Body of pancreas (tissue), 4 donors: ENCODE results near the gene RNF212. TPM values are rescaled to one million over a fixed set of nuclear protein-coding genes. Genes with fewer than 3 reads are reported as not detected.
A peak's percentile ranks its signal among the peaks of the same experiment; 100 is the strongest.

Source experiments
- ATAC-seq: fragments of 150-250 bp; one replicate; pipeline ENCODE4 v1.9.1; 2016
- DNase-seq, 4 donors: peaks; one replicate each; pipeline ENCODE4 v3.0.0-alpha.2; 2019
- H3K27ac ChIP-seq, 4 donors: fragments of 200-600 bp; sonication (generic); 1 replicate in 3 of 4; 2 replicates in 1 of 4; pipeline versions ENCODE4 v1.5.1 to v1.6.1; 2016 to 2019; ENCODE audit warnings: mild to moderate bottlenecking in 1 of 4, mixed read lengths in 1 of 4, moderate library complexity in 1 of 4
- H3K27me3 ChIP-seq, 2 donors: fragments of 200-600 bp; sonication (generic); one replicate each; pipeline ENCODE4 v1.6.0; 2016; ENCODE audit warnings: mild to moderate bottlenecking in 1 of 2
- H3K36me3 ChIP-seq, 2 donors: fragments of 200-600 bp; sonication (generic); replicated peaks in 1 of 2; 2 replicates each; pipeline ENCODE4 v1.5.1; 2016; ENCODE audit warnings: low read depth in 2 of 2; ENCODE audit not compliant: insufficient read depth in 1 of 2
- H3K4me1 ChIP-seq: fragments of 200-600 bp; sonication (generic); one replicate; pipeline ENCODE4 v1.6.0; 2016
- H3K4me3 ChIP-seq, 2 donors: fragments of 200-600 bp; sonication (generic); 1 replicate in 1 of 2; 2 replicates in 1 of 2; pipeline ENCODE4 v1.5.1; 2016 to 2019
- H3K9me3 ChIP-seq, 3 donors: fragments of 200-600 bp; sonication (generic); 1 replicate in 2 of 3; 2 replicates in 1 of 3; pipeline ENCODE4 v1.5.1; 2016
- POLR2A ChIP-seq, 3 donors: fragments of 450-650 bp; IDR thresholded peaks; one replicate each; pipeline ENCODE4 v1.6.1; 2016; ENCODE audit warnings: antibody characterized with exemption in 3 of 3, mild to moderate bottlenecking in 2 of 3
- WGBS, 2 donors: methylation state at CpG; one replicate each; pipeline ENCODE4 v1.1.5; 2017; 5-methylcytosine and 5-hydroxymethylcytosine counted together
- intact Hi-C: fragments of 100-400 bp; cut with DNase I; formaldehyde crosslinking; loops from one replicate; pipeline ENCODE4 v1.15.1; 2023
- total RNA-seq, 2 donors: library from RNA; depleted of rRNA; stranded (reverse); fragments of >200 nt; gene quantifications; one replicate each; pipeline ENCODE4 v1.1.0, GENCODE V29; 2016
- TF ChIP-seq, protein P1 (sequence below), 7 experiments: fragments of 450-650 bp in 4 of 7; fragments of 200-600 bp in 3 of 7; sonication (generic) in 3 of 7; IDR thresholded peaks; one replicate each; pipeline ENCODE4 v1.5.1; 2016 to 2019; ENCODE audit warnings: antibody characterized with exemption in 7 of 7

Gene RNF212
- total RNA-seq, 2 donors from 2014 or later, result 8.2 to 20.5 TPM

DNA sequence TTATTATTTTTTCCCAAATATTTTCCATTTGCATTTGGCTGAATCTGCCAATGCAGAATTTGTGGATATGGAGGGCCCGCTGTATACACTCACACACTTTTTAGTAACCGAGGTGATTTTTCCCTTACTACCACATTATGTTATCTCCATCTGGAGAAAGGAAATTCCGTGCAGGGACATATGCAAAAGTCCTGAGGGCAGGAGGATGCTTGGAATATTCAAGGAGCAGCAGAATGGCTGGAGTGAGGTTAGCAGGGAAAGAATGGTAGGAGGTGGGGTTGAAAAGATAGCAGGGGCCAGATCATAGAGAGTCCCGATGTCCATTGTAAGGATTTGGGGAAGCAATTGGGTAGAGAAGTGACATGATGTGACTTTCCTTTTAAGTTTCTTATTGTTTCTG is 11.5 kb upstream of the RNF212 start:
- Histone ChIP-seq H3K27ac (no peak overlapping the region), H3K9me3 (no peaks in the 10 kb centered on the region), H3K4me1 (peaks cover 11% of the 10 kb centered on the region), H3K36me3 (no peaks in the 10 kb centered on the region), H3K4me3 (no peak overlapping the region), H3K27me3 (no peaks in the 10 kb centered on the region)
- DNase-seq (no peak), ATAC-seq (no peak)
- intact Hi-C loops, result no loop called here
- TF ChIP-seq, protein P1, sequence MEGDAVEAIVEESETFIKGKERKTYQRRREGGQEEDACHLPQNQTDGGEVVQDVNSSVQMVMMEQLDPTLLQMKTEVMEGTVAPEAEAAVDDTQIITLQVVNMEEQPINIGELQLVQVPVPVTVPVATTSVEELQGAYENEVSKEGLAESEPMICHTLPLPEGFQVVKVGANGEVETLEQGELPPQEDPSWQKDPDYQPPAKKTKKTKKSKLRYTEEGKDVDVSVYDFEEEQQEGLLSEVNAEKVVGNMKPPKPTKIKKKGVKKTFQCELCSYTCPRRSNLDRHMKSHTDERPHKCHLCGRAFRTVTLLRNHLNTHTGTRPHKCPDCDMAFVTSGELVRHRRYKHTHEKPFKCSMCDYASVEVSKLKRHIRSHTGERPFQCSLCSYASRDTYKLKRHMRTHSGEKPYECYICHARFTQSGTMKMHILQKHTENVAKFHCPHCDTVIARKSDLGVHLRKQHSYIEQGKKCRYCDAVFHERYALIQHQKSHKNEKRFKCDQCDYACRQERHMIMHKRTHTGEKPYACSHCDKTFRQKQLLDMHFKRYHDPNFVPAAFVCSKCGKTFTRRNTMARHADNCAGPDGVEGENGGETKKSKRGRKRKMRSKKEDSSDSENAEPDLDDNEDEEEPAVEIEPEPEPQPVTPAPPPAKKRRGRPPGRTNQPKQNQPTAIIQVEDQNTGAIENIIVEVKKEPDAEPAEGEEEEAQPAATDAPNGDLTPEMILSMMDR (IDR thresholded peaks at IDR 0.05), result no peak
- no peak for TF ChIP-seq POLR2A (IDR thresholded peaks at IDR 0.05)
- WGBS, 2 donors, result 81 to 90% methylated on average over 4 of the region's 4 CpGs

DNA sequence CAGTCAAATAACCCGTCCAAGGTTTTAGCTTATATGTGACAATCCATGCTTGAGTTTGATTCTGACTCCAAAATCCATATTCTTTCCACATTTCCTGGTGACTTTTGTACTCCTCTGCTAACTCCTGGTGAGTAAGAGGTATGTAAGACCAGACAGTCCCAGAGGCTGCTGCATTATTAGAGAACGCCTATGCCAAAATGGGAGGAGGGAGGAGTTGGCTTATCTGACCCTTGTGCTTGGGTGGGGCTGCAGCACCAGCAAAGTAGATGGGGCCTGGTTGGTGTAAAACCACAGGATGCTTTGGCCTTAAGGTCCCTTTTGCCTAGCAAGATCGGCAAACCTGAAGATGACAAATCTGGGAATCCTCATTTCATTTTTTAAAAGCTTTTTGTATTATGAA is 9.1 kb upstream of the RNF212 start:
- Histone ChIP-seq H3K27ac (no peak overlapping the region), H3K36me3 (no peaks in the 10 kb centered on the region), H3K4me3 (no peak overlapping the region), H3K9me3 (no peaks in the 10 kb centered on the region), H3K27me3 (no peaks in the 10 kb centered on the region), H3K4me1 (no peaks in the 10 kb centered on the region)
- DNase-seq, result no peak
- ATAC-seq, result no peak
- intact Hi-C loops, result no loop called here
- no peak for TF ChIP-seq POLR2A (IDR thresholded peaks at IDR 0.05)
- TF ChIP-seq, protein P1 (IDR thresholded peaks at IDR 0.05), result no peak
- 84 to 89% methylated on average over 3 of the region's 3 CpGs for WGBS, 2 donors

DNA sequence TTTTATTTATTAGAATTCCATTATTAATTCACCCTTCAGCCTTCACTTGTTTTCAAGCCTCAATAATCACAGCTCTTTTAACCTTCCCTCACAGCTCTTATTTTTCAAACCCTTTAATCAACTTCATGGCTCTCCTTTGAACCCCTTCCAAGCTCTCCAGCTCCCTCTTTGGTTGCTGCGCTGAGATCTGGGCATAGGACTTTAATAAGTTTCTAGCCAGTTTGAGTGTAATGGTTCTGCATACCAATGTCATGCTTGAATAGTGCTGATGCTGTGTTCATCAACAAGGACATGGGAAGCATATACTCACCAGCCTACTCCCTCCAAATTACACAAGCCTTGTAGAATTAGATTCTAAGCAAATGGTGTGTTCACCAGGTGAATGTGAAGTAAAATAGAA is 3.5 kb upstream of the RNF212 start:
- no peak for TF ChIP-seq POLR2A (IDR thresholded peaks at IDR 0.05)
- TF ChIP-seq, protein P1 (IDR thresholded peaks at IDR 0.05), result peak in 1 of 7 experiments; percentile 19
- no peak for DNase-seq

DNA sequence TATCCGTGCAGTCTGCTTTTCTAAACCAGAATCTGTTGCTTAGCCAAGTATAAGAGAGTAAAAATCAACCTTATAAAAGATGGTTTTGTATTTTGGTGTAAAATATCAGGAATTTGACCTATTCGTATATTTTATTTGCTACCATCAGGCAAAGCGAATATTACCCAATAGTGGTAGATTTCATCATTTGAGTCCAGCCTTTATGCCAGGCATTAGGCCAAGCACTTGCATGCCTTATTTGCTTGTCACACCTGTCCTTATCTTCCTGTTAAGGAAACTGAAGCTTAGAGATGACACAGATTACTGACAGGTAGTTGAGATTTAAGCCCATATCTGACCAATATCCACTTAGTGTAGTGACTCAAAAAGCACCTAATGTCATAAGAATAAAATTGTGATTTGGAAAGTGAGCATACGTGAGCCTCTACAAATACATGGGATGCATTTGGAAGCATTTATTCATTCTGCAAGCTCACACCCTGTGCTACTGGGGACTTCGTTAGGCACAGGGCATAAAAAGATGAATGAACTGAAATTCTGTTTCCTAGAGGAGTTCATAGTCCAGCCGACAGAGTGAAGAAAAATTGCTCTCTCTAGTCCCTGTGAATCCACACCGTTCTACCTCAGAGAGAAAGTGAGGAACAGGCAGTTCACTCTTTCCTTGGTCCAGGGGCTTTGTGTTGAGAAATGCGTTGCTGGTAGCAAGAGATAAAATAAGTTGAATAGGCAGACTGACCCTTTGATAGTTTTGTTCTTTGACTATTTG is 2.3 kb upstream of the RNF212 start:
- DNase-seq, result peak in 3 of 4 donors; percentile 54 to 68 (median 58)
- peak overlapping the region; percentile 23 to 52 (median 44) for H3K27ac ChIP-seq
- no peaks in the 10 kb centered on the region for H3K9me3 ChIP-seq
- no peak overlapping the region for H3K4me3 ChIP-seq
- TF ChIP-seq, protein P1 (IDR thresholded peaks at IDR 0.05), result no peak
- no peak for TF ChIP-seq POLR2A (IDR thresholded peaks at IDR 0.05)
- intact Hi-C loops, result no loop called here
- H3K27me3 ChIP-seq, result no peaks in the 10 kb centered on the region
- ATAC-seq, result no peak
- WGBS, 2 donors, result 44 to 61% methylated on average over 8 of the region's 8 CpGs
- peaks cover 41% of the 10 kb centered on the region for H3K4me1 ChIP-seq
- no peaks in the 10 kb centered on the region for H3K36me3 ChIP-seq

More for the DNA sequence above, 3.5 kb upstream of the RNF212 start:
- WGBS, 2 donors, result 13 to 21% methylated on average over 1 of the region's 1 CpG
- Histone ChIP-seq H3K4me3 (no peak overlapping the region), H3K27ac (peak overlapping the region in 3 of 4 donors; percentile 5 to 52 (median 26)), H3K9me3 (no peaks in the 10 kb centered on the region), H3K36me3 (no peaks in the 10 kb centered on the region), H3K4me1 (peaks cover 30% of the 10 kb centered on the region), H3K27me3 (no peaks in the 10 kb centered on the region)
- no peak for ATAC-seq
- intact Hi-C loops, result no loop called here

DNA sequence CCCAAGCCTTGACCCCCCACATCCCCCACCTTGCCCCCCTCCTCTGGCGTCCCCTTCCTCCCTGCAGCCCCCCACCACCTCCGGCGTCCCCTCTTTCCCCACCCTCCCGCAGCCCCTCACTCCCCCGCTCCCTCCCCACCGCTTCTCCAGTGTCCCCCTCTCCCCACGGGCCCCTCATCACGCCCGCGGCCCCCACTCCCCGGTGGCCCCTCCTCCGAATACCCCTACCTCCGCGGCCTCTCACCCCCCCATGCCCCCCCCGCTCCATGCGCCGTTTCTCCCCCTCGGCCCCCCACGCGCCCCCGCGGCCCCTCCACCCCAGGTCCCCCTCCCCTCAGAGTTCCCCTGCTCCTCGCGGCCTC is 562 bp downstream of the RNF212 start:
- intact Hi-C loops, result no loop called here
- TF ChIP-seq, protein P1 (IDR thresholded peaks at IDR 0.05), result no peak
- TF ChIP-seq POLR2A (IDR thresholded peaks at IDR 0.05), result no peak
- Histone ChIP-seq H3K4me3 (no peak overlapping the region), H3K36me3 (no peaks in the 10 kb centered on the region), H3K4me1 (peaks cover 64% of the 10 kb centered on the region), H3K27ac (peak overlapping the region in 1 of 4 donors; percentile 92), H3K27me3 (no peaks in the 10 kb centered on the region), H3K9me3 (no peaks in the 10 kb centered on the region)
- DNase-seq, result no peak
- WGBS, 2 donors, result no CpG with 5 or more reads among the region's 24 CpGs
- no peak for ATAC-seq
